OCI-LY3 (cell line): ENCODE data around the gene YTHDC1.

Experiments
- H2AFZ ChIP-seq: fragments of 200-600, 300-600 bp; shearing (Covaris generic); 2 replicates; pipeline ENCODE4 v1.6.0; 2014; ENCODE audit warnings: antibody characterized with exemption, low read depth, low read length
- H3K27ac ChIP-seq: fragments of 200-600, 300-600 bp; sonication (generic); 2 replicates; pipeline ENCODE4 v1.5.1; 2014; ENCODE audit warnings: mild to moderate bottlenecking, low read length, moderate library complexity, mixed read lengths
- H3K27me3 ChIP-seq: fragments of 200-600, 300-600 bp; sonication (generic); 2 replicates; pipeline ENCODE4 v1.6.1; 2014; ENCODE audit warnings: low read depth, low read length, mixed read lengths
- H3K36me3 ChIP-seq: fragments of 200-600, 300-600 bp; sonication (generic); replicated peaks from 2 replicates; pipeline ENCODE3; 2014; ENCODE audit warnings: low read depth, low read length, mixed read lengths
- H3K4me1 ChIP-seq: fragments of 300-600, 200-600 bp; sonication (generic); 2 replicates; pipeline ENCODE4 v1.6.1; 2014; ENCODE audit warnings: low read length, mixed read lengths
- H3K4me2 ChIP-seq: fragments of 200-600, 300-600 bp; sonication (generic); 2 replicates; pipeline ENCODE4 v1.6.1; 2014; ENCODE audit warnings: low read length, mixed read lengths
- H3K4me3 ChIP-seq: fragments of 300-600, 200-600 bp; sonication (generic); 2 replicates; pipeline ENCODE4 v1.5.1; 2014; ENCODE audit warnings: antibody characterized with exemption, mild to moderate bottlenecking, low read length, moderate library complexity
- H3K79me2 ChIP-seq: fragments of 300-600, 200-600 bp; shearing (Covaris generic); 2 replicates; pipeline ENCODE4 v1.6.1; 2014; ENCODE audit warnings: mild to moderate bottlenecking, low read length, mixed read lengths
- H3K9ac ChIP-seq: fragments of 300-600, 200-600 bp; shearing (Covaris generic); 2 replicates; pipeline ENCODE4 v1.6.0; 2014; ENCODE audit warnings: mild to moderate bottlenecking, low read length, moderate library complexity
- H3K9me3 ChIP-seq: fragments of 200-600, 300-600 bp; shearing (Covaris generic); 2 replicates; pipeline ENCODE4 v1.6.1; 2014; ENCODE audit warnings: low read length, mixed read lengths; ENCODE audit not compliant: insufficient read depth
- H4K20me1 ChIP-seq: fragments of 200-600, 300-600 bp; sonication (generic); 2 replicates; pipeline ENCODE4 v1.6.1; 2016; ENCODE audit warnings: low read length, mixed read lengths; ENCODE audit not compliant: insufficient read depth
- CTCF ChIP-seq: fragments of 200-600, 300-600 bp; sonication (generic); IDR thresholded peaks from 2 replicates; pipeline ENCODE4 v1.5.1; 2014; ENCODE audit warnings: antibody characterized with exemption, low read length, low read depth
- EZH2phosphoT487 ChIP-seq: fragments of 200-600 bp; shearing (Covaris generic); IDR thresholded peaks from 2 replicates; pipeline ENCODE4 v1.6.1; 2018; ENCODE audit warnings: antibody characterized with exemption, mixed run types, low read depth

Gene YTHDC1

DNA sequence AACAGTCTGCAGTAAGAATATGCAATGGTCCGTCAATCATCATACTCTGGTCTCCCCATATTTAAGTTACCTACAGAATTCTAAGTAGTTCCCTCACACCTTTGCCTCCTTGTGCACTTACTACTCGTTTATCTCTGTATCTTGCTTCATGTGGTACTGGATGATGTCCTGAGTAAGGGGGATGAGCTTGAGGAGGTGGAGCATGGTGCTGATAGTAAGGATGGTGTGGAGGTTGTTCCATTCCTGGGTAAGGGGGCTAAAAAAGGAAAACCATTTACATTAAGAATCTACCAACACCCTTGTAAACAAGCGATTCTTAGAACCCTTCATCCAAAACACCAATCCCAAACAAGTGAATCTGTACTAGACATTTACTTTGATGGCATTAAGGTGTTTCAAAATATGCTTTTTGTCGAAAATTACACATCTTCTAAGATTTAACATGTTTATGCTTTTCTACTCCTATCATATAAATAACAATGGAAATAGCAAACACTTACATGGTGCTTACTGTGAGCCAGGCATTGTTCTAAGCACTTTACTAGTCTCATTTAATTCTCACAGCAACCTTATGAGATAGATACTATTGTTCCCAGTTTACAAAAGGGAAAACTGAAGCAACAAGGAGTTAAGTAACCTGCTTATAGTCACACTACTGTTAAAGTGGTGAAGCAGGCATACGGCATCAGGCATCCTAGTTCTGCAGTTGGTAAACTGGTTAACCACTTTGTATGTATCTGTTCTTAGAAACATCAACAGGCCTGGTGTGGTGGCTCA, 33.5 kb downstream of the YTHDC1 start:
- Histone ChIP-seq H3K4me3 (no peak overlapping the region), H3K27me3 (no peaks in the 10 kb centered on the region), H3K9ac (no peak overlapping the region), H3K4me1 (peaks cover 7% of the 10 kb centered on the region), H4K20me1 (no peaks in the 10 kb centered on the region), H3K27ac (no peak overlapping the region), H3K79me2 (no peaks in the 10 kb centered on the region), H2AFZ (no peak overlapping the region), H3K9me3 (no peaks in the 10 kb centered on the region), H3K36me3 (peaks cover 67% of the 10 kb centered on the region), H3K4me2 (no peak overlapping the region)
- TF ChIP-seq CTCF (no peak), EZH2phosphoT487 (no peak)

DNA sequence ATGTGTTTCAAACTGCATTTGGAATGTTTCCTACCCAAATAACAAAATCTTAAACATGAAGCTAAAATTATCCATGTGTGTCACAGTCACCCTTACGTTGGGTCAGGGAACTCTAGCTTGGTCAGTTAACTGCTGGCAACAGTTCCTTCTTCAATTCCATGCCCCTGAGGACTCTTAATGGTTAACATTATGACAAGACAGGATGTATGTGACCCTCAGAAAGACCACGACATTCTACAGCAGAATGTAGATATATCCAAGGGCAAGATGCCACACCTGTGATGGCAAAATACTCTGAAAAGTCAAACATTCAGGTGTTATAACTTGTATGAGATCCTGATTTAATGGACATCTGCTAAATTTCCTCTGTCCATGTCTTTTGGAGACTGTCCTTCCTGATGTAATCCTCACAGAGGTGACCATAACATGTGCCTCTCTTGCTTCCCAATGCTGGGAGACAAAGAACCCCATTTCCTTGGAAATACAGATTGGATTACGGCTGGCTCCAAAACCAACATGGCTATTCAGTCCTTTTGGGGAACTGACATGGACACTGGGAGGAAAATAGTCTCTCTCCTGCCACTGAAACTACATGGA, 39.1 kb downstream of the YTHDC1 start:
- Histone ChIP-seq H4K20me1 (no peaks in the 10 kb centered on the region), H3K4me3 (no peak overlapping the region), H3K27me3 (no peaks in the 10 kb centered on the region)

GRCh38 chr4:68304731-68305130, 45.2 kb downstream of the YTHDC1 start:
- Histone ChIP-seq H3K4me1 (no peaks in the 10 kb centered on the region), H3K36me3 (peaks cover 5% of the 10 kb centered on the region), H3K27ac (no peak overlapping the region), H4K20me1 (no peaks in the 10 kb centered on the region), H2AFZ (no peak overlapping the region), H3K4me3 (no peak overlapping the region), H3K9ac (no peak overlapping the region), H3K27me3 (no peaks in the 10 kb centered on the region), H3K9me3 (no peaks in the 10 kb centered on the region), H3K4me2 (no peak overlapping the region), H3K79me2 (no peaks in the 10 kb centered on the region)
- TF ChIP-seq CTCF (no peak), EZH2phosphoT487 (no peak)

More for the DNA sequence above, 39.1 kb downstream of the YTHDC1 start:
- Histone ChIP-seq H3K4me1 (no peaks in the 10 kb centered on the region), H3K79me2 (no peaks in the 10 kb centered on the region), H2AFZ (no peak overlapping the region), H3K9ac (no peak overlapping the region), H3K4me2 (no peak overlapping the region), H3K36me3 (peaks cover 54% of the 10 kb centered on the region), H3K9me3 (no peaks in the 10 kb centered on the region), H3K27ac (no peak overlapping the region)
- TF ChIP-seq EZH2phosphoT487 (no peak), CTCF (no peak)

GRCh38 chr4:68299492-68300457, 50.1 kb downstream of the YTHDC1 start:
- no peak overlapping the region for H3K9ac ChIP-seq
- no peaks in the 10 kb centered on the region for H3K27me3 ChIP-seq
- no peaks in the 10 kb centered on the region for H4K20me1 ChIP-seq
- H2AFZ ChIP-seq: no peak overlapping the region
- no peaks in the 10 kb centered on the region for H3K36me3 ChIP-seq
- no peak overlapping the region for H3K4me2 ChIP-seq
- no peak for TF ChIP-seq CTCF
- TF ChIP-seq EZH2phosphoT487: no peak
- no peak overlapping the region for H3K4me3 ChIP-seq
- H3K4me1 ChIP-seq: no peaks in the 10 kb centered on the region
- H3K27ac ChIP-seq: no peak overlapping the region
- 0 out of 2 replicates have a peak, but pooled peaks cover 6% of the 10 kb centered on the region for H3K9me3 ChIP-seq
- H3K79me2 ChIP-seq: no peaks in the 10 kb centered on the region
